GM19467 (cell line): ENCODE data around the gene ATF4.
"Not testable (repeated sequence)": the region's sequence is repeated elsewhere in the genome, so short reads cannot be mapped to it uniquely, and the experiment has no call there.

ENCODE experiments used
- ATAC-seq: cut with Tn5 transposase; IDR thresholded peaks from one replicate; pipeline ENCODE4 v1.9.1; 2021; ENCODE audit warnings: mild to moderate bottlenecking, moderate library complexity; ENCODE audit not compliant: unreplicated experiment

The ATF4 gene

DNA sequence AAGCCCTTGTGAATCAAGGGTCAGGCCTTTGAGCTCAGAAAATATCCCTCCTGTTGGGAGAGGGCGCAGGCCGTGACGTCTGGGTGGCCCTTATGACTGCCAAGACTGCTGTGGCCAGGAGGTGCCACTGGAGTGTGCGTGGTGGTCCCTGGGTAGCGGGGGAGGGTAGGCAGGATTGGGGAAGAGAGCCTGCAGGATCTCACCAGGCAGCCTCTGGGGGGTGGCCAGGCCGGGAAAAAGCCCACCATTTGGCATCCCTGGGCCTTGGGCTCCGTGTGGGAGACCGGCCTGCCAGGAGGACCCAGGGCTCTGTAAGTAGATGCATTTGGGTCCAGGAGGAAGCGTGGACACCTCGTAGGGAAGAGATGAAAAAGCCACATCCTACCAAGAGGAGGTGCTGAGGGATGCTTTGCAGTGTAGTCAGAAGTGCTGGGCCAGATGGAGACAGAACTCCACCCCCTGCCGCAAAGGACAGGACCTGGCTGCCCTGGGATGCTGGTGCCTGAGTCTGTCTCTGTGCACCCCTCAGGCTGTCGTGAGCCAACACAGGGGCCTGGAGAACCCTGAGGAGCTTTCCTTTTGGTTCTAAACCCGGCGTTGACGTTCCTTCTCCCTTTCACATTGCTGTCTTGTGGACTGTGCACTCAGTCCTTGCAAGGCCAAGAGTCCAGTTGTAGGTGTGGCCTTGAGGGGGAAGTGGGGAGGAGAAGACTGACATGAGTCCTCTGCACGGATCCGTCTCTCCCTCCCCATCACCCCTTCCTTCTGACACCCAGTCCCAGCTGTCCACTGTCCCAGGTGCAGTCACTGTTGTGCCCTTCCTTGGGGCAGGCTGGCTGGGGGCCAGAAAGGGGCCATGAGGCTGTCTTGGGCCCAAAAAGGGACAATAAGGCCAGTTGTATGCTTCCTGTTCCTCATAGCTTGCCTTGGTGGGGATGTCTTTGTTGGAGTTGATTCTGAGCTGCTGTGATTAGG lies 31.0 kb upstream of the ATF4 start:
- ATAC-seq: no peak

DNA sequence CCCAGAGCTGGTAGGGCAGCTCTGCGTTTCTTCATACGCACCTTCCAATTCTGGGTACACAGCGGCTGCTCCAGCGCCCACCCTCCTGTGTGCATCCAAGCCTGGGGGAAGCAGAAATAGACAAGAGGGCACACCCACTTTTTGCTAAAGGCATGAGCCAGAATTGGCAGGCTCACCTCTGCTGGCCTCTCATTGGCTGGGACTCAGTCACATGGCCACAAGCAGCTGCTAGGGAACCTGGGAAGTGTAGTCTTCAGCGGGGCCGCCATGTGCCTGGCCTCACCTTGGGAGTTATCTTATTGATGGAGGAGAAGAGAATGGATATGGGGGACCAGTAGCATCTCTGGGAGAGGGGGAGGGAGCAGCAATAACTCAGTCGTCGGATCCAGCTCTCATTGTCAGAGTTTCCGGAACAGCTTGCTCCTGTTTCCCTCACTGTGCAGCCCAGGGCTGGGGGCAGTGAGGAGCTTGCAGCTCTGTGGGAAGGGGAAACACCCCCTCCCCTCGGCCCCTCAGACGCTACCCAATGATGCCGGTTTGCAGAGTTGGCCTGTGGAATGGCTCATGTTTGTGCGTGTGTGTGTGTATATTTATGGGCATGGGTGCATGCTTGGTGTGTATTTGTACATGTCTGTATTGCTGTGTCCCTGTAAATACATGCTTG lies 30.1 kb upstream of the ATF4 start:
- ATAC-seq: peak; percentile 60

DNA sequence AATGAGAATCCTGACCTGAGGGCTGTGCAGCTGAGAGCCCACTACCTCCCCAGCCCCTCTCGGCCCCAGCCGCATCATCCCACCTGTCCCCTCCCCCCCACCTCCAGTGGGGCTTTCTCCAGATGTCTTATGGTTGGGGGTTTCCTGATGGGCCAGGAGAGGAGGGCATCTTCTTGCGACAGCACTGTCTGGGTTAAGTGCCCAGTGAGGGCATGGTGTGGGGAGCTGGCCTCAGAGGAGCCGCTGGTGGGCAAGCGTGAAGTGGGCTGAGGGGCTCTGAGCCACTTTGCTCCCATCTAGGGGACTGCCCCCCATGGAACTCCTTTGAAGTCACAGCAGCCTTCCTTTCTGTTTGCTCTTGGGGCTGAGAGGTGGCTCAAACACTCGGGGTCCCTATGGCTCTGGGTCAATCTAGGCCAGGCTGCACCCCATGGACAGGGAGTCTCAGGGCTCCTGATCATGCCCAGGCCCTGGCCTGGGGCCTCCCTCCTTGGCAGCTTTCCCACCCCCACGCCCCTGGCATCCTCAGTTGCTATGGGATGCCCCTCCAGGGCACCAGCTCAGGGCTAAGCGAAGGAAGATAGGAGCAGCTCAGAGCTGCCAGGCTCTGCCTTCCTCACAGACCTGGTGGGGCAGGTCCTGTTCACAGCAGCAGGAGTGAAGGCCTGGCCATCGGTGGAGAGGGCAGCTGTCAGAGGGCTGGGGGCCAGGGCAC lies 29.2 kb upstream of the ATF4 start:
- ATAC-seq: no peak

DNA sequence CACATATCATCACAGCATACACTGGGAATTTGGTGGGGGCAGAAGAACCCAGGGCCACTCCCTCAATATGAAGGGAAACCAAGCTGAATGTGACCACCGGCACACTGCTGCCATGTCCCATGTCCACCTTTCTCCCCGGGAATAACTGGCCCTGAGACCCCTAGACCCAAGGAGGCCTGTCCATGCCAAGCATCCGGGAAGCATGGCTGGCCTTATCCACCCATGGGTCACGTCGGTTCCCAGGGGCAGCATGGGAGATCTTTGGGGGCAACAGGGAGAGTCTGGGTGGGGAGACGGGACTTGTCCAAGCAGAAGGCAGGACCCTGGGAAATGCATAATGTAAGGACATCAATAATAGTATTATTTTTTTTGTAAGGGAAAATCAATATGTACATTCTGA lies 28.7 kb upstream of the ATF4 start:
- no peak for ATAC-seq

DNA sequence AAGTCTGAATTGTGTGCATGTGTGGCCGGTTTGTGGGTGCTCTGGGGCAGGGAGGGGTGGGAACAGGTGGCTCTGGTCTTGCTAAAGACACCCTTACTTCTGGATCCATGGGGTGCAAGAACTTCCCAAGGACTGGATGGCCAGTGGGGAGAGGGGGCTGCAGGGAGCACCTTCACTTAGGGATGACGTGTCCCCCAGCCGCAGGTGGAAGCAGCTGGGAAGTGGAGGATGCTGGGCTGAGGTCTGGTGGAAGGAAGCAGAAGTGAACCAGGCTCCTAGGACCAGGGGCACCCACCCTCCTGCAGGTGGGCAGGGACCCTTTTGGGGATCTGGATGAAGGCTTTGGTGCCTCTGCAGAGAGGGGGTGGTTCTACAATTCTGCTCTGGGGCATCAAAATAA lies 28.2 kb upstream of the ATF4 start:
- ATAC-seq: no peak

DNA sequence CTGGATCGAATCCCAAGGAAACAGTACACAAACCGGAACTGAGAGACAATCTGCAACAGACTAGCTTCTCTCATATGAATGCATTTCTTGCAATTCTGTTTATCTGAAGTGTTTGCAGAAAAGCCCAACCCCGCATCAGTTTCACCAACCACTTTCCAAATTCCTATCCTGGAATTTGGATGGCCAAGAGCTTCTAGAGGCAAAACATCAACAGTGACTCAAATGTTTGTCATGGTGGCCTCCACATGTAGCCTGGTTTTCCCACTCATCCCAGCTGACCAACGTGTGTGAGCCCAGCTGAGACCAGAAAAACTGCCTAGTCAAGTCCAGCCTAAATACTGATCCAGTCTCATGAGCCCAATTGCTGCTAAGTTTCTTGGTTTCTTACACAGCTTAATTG lies 26.6 kb upstream of the ATF4 start:
- no peak for ATAC-seq

DNA sequence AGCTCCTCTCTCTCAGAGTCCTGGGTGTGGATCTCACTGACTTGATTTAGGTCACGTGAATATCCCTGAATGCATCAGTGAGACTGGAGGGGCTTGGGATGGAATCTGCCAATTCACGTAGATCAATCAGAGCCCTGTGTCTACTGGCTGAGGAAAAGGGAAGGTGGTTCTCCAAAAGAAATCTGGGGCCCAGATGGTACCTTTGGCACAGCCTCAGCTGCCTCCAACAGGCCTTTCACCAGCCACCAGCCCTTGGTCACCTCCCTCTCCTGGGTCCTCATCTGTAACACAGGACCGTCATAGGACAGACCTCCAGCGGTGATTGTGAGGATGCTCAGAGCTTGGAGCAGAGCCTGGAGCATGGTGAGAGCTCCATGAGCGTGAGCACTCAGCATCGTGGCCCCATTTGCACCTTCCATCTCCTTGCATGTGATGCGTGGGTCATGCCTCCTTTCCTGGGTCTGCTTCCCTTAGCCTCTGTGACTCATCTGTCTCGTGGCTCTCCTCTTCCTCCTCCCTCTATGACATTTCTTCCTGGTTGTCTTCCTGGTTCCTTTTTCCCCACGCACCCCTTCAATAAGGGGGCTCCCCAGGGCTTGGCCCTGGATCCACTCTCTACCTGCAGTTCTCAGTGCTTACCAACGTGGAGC lies 25.8 kb upstream of the ATF4 start:
- no peak for ATAC-seq

DNA sequence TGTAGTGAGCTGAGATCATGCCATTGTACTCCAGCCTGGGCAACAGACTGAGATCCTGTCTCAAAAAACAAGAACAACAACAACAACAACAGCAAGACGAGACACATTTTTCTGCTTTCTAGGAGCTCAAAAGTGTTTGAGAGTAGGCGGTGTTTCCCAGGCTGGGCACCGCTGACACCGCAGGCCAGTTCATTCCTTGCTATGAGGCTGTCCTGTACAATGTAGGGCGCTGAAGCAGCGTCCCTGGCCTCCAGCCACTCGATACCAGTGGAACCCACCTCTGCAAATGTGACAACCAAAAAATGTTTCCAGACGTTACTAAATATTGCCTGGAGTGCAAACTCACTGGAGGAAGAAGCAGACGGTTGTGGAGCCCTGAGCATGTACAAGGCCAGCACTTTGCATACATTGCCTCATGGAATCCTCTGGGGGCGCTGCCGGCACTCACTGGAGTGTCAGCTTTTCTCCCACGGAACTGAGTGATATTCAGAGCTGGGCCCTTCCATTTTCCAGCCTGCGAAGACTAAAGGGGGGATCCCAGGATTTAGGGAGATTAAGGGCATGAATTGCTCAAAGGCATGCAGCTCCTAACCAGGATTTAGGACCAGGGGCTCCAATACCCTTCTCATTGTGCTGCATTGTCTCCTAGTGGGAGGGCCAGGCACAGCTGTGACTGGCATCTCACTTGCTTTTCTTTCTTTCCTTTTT lies 24.1 kb upstream of the ATF4 start:
- peak; percentile 49 for ATAC-seq

DNA sequence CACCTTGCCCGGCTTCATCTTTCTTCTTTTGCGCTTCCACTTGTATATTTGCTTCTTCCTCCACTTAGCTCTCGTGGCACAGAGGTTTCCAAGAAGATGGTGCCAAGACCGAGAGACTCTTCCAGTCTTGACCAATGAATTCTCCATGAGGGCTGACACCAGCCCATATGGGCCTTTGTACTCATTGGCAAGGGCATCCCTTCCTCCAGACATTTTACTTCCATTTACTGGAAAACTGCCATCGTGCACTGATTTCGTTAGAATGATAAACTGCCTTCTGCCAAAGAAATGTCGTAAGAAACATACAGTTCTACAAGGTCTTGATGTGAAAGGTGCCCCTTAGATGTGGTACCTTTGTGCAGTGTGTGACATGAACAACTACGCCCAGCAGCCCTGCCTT lies 22.9 kb upstream of the ATF4 start:
- no peak for ATAC-seq

DNA sequence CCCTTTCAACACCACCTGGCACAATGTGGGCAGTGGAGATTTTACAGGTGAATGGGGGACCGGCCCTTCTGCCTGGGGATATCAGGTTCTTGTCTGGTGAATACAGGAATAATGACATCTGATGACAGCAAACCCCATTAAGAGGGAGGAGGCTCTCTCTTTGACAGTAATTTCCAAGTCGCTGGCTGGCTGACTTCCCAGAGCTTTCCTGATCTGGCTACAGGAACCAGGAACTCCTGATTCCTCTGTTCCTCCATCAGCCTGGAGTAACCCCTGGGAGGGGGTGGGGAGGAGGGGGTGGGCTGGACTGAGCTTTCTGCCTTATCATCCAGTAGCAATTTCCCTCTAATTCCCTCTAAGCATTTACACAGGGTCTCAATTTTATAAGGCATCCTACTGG lies 22.0 kb upstream of the ATF4 start:
- ATAC-seq: no peak

DNA sequence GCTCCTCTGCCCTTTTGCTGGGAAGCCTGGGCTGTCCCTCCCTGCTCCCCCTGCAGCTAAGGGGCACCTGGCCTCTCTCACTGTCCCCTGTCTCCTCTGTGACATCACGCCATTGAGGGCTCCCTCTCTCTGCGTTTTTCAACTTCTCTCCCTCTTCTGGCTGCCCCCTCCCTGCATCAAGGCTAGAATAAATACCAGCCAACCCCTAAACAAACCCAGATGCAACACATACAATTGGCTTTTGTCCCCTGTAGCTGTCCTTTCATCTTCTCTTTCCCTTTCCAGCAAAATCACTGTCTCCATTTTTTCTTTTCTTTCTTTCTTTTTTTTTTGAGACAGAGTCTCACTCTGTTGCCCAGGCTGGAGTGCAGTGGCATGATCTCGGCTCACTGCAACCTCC lies 21.6 kb upstream of the ATF4 start:
- no peak for ATAC-seq

DNA sequence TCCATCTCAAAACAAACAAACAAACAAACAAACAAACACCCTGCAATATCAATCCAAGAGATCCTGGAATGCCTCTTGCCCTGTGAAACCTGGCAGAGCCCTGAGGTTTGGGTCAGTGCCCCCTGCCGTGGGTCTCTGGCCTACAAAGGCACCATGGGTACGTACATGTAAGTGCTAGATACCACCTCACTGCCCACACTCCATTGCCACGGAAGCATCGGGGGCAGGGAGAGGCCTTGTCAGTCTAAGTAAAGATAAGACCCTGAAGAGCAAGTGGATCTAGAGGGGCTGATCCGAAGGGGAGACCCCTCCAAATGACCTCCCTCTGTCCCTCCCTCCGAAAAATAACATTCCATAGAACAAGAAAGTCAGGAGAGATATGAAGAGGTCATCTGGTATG lies 20.3 kb upstream of the ATF4 start:
- no peak for ATAC-seq

DNA sequence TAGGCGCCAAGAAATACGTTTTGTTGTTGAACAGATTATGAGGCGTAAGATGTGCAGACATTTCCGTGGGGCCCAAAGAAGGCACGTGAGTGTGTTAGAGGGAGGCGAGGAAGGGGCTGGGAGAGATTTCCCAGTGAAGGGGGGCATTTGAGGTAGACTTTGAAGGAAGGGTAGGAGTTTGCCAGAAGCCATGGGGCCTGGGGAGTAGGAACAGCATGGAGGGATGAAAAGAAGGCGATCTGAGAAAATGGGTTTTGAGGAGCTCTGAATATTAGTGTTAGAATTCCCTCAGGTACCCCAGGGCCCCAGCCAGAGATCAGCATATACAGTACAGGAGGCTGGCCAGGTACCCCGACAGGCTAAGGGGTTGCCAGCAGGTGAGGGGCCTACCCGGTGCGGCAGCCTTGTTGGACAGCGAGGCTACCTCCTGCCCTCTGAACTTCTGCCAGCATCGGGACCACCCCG lies 18.7 kb upstream of the ATF4 start:
- ATAC-seq: no peak

DNA sequence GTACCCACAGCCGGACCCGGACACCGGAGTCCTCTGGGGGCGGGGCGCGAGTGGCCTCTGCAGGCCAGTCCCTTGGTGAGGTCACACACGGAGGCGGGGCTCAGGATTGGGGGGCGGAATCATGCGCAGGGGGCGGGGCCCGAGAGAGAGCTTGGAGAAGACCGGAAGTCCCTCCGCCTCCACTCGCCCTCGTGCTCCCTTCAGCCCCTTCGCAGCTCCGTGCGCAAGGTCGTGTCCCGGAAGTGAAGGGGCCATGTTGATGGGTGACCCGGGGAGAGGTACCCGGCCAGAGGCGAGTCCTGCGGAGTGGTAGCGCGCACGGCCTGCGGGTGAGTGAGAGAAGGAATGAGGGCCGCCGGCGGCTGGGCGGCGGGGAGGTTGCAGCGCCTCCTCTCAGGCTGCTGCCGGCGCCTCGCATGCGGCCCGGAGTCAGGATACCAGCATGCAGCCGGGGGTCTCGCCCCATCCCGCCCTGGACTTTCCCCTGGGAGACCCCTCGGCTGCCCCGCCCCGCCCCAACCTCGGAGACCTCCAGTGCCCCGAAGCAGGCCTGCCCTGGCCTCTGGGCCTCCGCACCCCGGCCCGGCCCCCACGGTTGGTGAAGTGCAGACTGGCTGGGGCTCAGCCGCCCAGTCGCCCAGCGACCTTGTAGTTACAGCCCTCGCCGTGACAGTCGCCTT lies 18.1 kb upstream of the ATF4 start, which contains the start of gene MIEF1:
Gene MIEF1 (plus strand): TSS at position 182 of the 680 bp plus-strand sequence. CDS start 9,005 bp downstream, outside the sequence.
- peak; percentile 85 for ATAC-seq

DNA sequence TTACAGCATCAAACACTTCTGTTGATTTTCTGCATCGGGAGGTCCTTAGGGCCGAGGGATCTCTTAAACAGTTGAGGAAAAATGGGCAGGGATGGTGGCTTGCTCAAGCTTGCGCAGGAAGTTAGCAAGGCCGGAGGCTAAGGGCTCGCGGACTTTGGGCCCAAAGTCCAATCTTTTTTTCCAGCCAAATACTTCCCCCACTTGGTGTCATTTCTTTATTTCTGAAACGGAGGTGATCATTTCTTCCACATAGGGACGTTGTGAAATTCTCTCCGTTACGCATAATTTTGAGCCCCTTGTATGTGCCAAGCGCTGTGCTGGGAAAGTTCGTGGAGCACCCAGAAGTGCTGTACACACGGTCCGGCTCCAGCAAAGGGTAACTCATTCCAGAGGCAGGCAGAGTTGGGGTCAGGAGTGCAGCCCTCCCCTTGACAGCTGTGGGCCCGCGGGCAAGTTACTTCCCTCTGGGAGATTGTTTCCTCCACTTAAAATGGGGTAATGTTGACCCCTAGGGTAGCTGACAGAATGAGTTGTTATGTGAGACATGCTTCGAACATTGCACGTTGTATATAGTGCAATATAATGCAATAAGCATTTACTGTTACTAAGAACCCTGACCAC lies 17.5 kb upstream of the ATF4 start:
- no peak for ATAC-seq

DNA sequence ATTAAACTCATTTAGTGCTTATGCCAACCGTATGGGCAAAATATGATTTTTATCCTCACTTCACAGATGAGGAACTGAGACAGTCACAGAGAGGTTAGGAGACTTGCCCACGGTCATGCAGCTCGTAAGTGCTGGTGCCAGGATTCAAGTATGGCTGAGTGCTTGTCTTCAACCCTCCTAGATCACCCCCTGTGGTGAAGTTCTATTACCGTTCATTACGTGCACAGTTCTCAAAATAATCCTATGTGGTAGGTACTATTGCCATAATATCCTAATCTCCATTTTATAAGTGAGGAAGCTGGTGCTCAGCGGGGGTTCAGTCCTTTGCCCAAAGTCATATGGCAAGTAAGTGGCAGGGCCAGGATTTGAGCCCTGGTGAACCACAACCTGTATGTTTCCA lies 16.7 kb upstream of the ATF4 start:
- no peak for ATAC-seq

DNA sequence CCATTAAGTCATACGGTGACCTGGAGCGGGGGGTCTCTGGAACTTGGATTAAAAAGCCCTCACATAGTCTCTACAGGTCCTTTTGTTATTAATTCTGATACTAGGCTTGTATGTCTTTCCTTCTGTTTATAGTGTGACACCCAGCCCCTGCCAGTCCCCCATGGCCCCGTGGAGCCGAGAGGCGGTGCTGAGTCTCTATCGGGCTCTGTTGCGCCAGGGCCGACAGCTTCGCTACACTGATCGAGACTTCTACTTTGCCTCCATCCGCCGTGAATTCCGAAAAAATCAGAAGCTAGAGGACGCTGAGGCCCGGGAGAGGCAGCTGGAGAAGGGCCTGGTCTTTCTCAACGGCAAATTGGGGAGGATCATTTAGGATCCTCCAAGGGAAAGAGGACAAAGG lies 16.3 kb upstream of the ATF4 start:
- no peak for ATAC-seq

DNA sequence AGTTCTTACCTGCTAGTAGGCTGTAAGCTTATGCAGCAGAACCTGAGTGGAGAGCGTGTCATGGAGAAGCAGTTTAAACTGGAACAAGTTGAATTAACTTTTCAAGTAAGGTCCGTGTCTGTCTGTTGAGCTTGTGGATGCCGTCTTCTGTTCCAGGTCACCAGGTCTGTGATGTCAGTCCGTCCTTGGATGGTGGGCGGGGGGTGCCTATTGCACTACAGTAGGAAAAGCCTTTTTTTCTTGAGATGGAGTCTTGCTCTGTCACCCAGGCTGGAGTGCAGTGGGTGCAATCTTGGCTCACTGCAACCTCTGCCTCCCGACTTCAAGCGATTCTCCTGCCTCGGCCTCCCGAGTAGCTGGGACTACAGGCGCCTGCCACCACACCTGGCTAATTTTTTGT lies 13.3 kb upstream of the ATF4 start:
- ATAC-seq: not testable (repeated sequence)

DNA sequence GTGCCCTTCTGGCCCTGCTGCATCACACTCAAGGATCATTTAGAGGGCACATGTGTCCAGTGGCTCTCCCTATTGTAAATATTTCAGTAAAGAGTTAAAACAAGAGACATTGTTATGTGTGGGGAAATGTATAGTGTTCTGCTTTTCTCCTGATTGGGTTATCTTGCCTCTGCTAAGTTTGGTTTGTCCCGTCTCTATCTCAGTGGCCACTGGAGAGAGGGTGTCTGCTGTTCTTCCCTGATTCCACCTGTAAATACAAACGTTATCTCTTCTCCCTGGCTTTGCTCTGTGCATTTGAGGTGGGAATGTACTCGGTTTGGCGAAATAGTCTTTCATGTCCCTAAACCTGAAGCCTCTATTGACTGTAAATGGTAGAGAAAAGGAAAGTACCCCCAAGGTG lies 12.0 kb upstream of the ATF4 start:
- no peak for ATAC-seq
